ENCODE results near the gene PSMC4.
"Not testable (repeated sequence)": the region's sequence is repeated elsewhere in the genome, so short reads cannot be mapped to it uniquely, and the experiment has no call there.

The PSMC4 gene

DNA sequence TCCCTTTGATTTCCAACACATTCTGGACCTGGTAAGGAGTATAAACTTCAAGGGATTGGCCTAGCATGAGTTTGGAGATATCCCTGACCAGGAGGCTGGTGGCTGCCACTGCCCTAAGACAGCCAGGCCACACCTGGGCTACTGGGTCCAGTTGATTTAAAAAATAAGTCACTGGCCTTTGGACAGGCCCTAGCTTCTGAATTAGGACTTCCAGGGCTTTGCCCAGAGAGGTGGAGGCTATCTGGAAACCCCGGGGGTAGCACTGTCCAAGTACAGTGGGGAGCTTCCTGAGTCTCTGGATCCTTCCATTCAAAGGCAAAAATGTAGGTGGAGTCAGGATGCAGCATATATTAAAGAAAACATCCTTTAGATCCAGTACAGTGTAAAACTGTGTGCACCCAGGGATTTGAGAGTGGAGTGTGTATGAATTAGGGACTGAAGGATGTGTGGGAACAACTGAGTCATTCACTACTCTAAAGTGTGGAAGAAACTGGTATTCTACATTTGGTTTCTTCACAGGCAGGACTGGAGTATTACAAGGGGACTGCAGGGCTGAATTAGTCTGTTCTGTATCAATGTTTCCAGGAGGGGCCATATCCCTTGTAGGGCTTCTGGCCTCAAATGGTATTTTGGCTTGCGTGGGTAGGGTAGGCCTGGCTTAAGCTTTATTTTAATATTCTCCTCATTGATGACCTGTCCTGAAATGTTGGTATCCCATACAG lies 21.8 kb upstream of the PSMC4 start:
- DNase-seq: no peak

GRCh38 chr19:39951065-39951650 lies 19.8 kb upstream of the PSMC4 start:
- no peak for DNase-seq

- no peak for DNase-seq
These were observed 19.3 kb upstream of the PSMC4 start for GRCh38 chr19:39951686-39952085.

- no peak for DNase-seq
These were observed 17.1 kb upstream of the PSMC4 start for GRCh38 chr19:39953915-39954314.

- DNase-seq: not testable (repeated sequence)
These were observed 13.1 kb upstream of the PSMC4 start for GRCh38 chr19:39957886-39958285.

DNA sequence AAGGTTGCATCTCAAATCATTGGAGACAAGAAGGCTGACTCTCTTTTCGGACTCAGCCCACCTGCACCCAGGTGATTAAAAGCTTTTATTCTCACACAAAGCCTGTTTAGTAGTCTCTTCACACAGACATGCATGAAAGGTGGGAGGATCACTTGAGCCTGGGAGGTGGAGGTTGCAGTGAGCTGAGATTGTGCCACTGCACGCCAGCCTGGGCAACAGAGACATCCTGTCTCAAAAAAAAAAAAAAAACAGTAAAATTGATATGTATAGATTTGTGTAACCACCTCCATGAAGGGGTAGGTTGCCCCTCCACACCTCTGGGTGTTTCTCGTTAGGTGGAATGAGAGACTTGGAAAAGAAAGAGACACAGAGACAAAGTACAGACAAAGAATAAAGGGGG lies 12.0 kb upstream of the PSMC4 start:
- DNase-seq: peak; percentile 21

DNA sequence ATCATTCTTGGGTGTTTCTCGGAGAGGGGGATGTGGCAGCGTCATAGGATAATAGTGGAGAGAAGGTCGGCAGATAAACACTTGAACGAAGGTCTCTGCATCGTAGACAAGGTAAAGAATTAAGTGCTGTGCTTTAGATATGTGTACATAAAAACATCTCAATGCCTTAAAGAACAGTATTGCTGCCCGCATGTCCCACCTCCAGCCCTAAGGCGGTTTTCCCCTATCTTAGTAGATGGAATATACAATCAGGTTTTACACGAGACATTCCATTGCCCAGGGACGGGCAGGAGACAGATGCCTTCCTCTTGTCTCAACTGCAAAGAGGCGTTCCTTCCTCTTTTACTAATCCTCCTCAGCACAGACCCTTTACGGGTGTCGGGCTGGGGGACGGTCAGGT lies 11.6 kb upstream of the PSMC4 start:
- not testable (repeated sequence) for DNase-seq

DNA sequence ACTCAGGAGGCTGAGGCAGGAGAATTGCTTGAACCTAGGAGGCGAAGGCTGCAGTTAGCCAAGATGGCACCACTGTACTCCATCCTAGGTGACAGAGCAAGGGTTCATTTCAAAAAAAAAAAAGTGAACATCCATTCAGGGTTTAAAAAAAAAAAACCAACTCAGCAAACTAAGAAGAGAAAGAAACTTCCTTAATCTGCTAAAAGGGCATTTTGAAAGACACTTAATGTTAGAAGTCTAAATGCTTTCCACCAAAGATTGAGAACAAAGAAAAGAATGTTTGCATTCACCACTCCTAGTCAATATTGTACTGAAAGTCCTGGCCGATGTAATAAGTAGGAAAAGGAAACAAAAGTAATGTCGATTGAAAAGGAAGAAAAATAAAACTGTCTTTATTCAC lies 7.1 kb upstream of the PSMC4 start:
- DNase-seq: no peak

GRCh38 chr19:39966617-39967016 lies 4.3 kb upstream of the PSMC4 start:
- DNase-seq: no peak

DNA sequence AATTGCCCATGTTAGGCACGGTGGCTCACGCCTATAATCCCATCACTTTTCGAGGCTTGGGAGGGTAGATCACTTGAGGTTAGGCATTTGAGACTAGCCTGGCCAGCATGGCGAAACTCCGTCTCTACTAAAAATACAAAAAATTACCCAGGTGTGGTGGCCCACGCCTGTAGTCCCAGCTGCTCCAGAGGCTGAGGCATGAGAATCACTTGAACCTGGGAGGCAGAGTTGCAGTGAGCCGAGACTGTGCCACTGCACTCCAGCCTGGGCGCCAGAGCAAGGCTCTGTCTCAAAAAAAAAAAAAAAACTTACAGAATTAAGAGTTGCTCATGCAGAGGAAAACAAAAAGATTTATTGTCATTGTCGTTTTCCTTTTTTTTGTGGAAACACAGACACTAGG lies 3.4 kb upstream of the PSMC4 start:
- DNase-seq: no peak

DNA sequence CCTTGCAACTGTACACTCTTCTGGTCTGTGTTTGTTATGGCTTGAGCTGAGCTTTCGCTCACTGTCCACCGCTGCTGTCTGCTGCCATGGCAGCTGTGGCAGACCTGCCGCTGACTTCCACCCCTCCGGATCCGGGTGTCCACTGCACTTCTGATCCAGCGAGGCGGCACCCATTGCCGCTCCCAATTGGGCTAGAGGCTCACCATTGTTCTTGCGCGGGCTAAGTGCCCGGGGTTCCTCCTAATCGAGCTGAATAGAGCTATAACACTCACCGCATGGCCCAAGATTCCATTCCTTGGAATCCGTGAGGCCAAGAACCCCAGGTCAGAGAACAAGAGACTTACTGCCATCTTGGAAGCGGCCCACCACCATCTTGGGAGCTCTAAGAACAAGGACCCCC lies 2.2 kb upstream of the PSMC4 start:
- no peak for DNase-seq

GRCh38 chr19:39969266-39969665 lies 1.7 kb upstream of the PSMC4 start:
- DNase-seq: no peak

GRCh38 chr19:39969681-39970424 lies 1.1 kb upstream of the PSMC4 start:
- DNase-seq: no peak

GRCh38 chr19:39970425-39970674 lies 615 bp upstream of the PSMC4 start:
- no peak for DNase-seq

GRCh38 chr19:39971380-39972035 lies 543 bp downstream of the PSMC4 start:
- no peak for DNase-seq

DNA sequence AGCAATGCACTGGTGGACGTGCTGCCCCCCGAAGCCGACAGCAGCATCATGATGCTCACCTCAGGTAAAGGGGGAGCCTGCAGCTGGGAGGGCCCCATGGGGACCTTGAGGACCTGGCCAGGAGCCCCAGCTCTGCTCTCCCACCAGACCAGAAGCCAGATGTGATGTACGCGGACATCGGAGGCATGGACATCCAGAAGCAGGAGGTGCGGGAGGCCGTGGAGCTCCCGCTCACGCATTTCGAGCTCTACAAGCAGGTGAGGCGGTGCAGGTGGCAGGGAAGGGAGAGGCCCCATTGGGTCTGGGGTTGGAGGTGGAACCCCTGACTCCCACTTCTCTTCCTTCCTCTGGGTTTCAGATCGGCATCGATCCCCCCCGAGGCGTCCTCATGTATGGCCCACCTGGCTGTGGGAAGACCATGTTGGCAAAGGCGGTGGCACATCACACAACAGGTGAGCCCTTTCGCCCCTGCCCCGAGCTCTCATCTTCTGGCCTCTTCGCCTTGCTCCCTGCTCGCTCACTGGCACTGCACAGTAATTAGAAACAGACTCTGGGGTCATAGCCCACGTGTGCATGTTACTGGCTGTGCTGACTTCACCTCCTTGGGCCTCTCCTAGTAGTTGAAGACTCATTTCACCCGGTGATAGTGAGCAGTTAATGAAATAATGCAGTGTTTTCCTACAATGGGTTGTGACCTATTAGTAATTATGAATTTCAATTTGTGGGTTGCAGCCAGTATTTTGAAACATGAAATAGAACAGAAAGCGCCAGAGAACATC lies 3.6 kb downstream of the PSMC4 start:
- DNase-seq: no peak

- no peak for DNase-seq
These were observed 11.9 kb downstream of the PSMC4 start for GRCh38 chr19:39982883-39983282.

DNA sequence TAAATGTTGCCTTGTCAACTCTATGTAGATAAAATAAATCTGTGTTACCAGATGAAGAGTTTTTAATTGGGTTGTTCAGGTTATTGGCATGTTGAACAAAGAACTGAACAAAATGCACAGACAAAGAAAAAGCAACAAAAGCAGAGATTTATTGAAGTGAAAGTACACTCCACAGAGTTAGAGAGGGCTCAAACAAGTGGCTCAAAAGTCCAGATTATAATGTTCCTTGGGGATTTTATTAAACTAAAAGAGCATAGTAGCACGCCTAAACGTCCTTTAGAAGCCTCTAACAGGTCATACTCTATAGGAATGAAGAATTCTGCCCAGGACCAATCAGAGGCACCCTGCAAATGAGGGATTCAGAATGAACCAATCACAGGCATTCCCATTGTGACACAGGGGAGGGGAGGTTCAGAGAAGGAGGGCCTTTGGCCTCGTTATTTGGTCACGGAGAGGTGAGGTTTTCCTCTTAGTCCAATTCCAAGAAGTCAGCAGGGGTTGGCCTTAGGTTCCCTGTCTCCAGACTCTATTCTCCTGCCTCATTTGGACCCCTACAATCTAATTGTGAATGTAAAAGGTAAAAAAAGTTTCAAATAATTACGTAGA lies 12.8 kb downstream of the PSMC4 start:
- no peak for DNase-seq

DNA sequence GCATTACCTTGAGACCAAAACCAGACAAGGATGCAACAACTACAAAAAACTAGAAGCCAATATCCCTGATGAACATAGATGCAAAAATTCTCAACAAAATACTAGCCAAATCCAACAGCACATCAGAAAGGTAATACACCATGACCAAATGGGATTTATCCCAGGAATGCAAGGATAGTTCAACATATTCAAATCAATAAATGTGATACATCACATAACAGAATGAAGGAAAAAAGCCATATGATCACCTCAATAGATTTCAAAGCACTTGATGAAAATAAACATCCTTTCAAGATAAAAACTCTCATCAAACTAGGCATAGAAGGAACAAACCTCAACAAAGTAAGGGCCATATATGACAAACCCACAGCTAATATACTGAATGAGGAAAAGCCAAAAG lies 15.7 kb downstream of the PSMC4 start:
- no peak for DNase-seq

DNA sequence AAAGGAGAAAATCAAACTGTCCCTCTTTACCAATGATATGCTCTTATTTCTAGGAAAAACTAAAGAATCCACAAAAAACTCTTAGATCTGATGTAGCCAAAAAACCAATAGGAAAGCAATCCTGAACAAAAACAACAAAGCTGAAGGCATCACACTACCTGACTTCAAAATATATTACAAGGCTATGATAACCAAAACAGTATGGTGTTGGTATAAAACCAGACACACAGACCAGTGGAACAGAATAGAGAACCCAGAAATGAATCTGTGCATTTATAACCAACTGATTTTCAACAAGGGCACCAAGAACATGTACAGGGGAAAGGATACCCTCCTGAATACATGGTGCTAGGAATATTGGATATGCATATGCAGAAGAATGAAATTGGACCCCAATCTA lies 16.2 kb downstream of the PSMC4 start:
- DNase-seq: no peak

DNA sequence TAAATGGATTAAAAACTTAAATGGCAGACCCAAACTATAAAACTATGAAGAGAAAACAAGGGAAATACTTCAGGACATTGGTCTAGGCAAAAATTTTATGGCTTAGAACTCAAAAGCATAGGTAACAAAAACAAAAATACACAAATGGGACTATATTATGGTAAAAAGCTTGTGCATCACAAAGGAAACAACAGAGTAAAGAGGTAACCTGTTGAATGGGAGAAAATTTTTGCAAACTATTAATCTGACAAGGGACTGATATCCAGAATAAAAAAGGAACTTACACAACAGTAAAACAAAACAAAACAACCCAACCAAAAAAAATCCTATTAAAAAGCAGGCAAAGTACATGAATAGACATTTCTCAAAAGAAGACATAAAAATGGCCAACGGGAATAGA lies 16.6 kb downstream of the PSMC4 start:
- DNase-seq: no peak

- DNase-seq: no peak
These were observed 22.6 kb downstream of the PSMC4 start for GRCh38 chr19:39993605-39994004.

- no peak for DNase-seq
These were observed 23.4 kb downstream of the PSMC4 start for GRCh38 chr19:39994361-39994760.
